Measurements from ENCODE around the gene DOCK2.
"Not testable (repeated sequence)": the region's sequence is repeated elsewhere in the genome, so short reads cannot be mapped to it uniquely, and the experiment has no call there.

The DOCK2 gene

GRCh38 chr5:169723103-169723831 lies 86.2 kb downstream of the DOCK2 start:
- Histone ChIP-seq H3K27ac (no peak overlapping the region), H3K27me3 (ENCODE audit: insufficient read depth, low read depth) (no peaks in the 10 kb centered on the region)

GRCh38 chr5:169724303-169725087 lies 87.4 kb downstream of the DOCK2 start:
- Histone ChIP-seq H3K4me2 (no peak overlapping the region), H2AFZ (ENCODE audit: low read depth) (no peak overlapping the region), H3K4me3 (IDR thresholded peaks at IDR 0.05; ENCODE audit: insufficient read depth, low read depth, low read length) (no peak overlapping the region), H3K4me1 (ENCODE audit: low read depth, poor library complexity, severe bottlenecking) (no peaks in the 10 kb centered on the region), H3K79me2 (ENCODE audit: insufficient read depth, low read depth) (no peaks in the 10 kb centered on the region), H3K9ac (no peak overlapping the region), H4K20me1 (ENCODE audit: insufficient read depth) (no peaks in the 10 kb centered on the region), H3K27ac (no peak overlapping the region), H3K27me3 (ENCODE audit: insufficient read depth, low read depth) (no peaks in the 10 kb centered on the region), H3K36me3 (ENCODE audit: insufficient read depth) (no peaks in the 10 kb centered on the region)
- TF ChIP-seq CTCF (conservative IDR thresholded peaks at IDR 0.05; ENCODE audit: low read depth, low read length): no peak

More at GRCh38 chr5:169723103-169723831, 86.2 kb downstream of the DOCK2 start:
- Histone ChIP-seq H3K79me2 (ENCODE audit: insufficient read depth, low read depth) (no peaks in the 10 kb centered on the region), H3K9ac (no peak overlapping the region), H2AFZ (ENCODE audit: low read depth) (no peak overlapping the region), H4K20me1 (ENCODE audit: insufficient read depth) (no peaks in the 10 kb centered on the region), H3K36me3 (ENCODE audit: insufficient read depth) (no peaks in the 10 kb centered on the region), H3K4me1 (ENCODE audit: low read depth, poor library complexity, severe bottlenecking) (no peaks in the 10 kb centered on the region), H3K4me3 (IDR thresholded peaks at IDR 0.05; ENCODE audit: insufficient read depth, low read depth, low read length) (no peak overlapping the region), H3K4me2 (no peak overlapping the region)
- TF ChIP-seq CTCF (conservative IDR thresholded peaks at IDR 0.05; ENCODE audit: low read depth, low read length): no peak

- H4K20me1 ChIP-seq (ENCODE audit: insufficient read depth); H3K27me3 ChIP-seq (ENCODE audit: insufficient read depth, low read depth); H2AFZ ChIP-seq (ENCODE audit: low read depth); H3K27ac ChIP-seq; H3K36me3 ChIP-seq (ENCODE audit: insufficient read depth); H3K79me2 ChIP-seq (ENCODE audit: insufficient read depth, low read depth); H3K4me1 ChIP-seq (ENCODE audit: low read depth, poor library complexity, severe bottlenecking); H3K4me2 ChIP-seq; H3K4me3 ChIP-seq (IDR thresholded peaks at IDR 0.05; ENCODE audit: insufficient read depth, low read depth, low read length); H3K9ac ChIP-seq: not testable (repeated sequence)
These were observed 88.6 kb downstream of the DOCK2 start for GRCh38 chr5:169725665-169726064.

- no peak for TF ChIP-seq CTCF (conservative IDR thresholded peaks at IDR 0.05; ENCODE audit: low read depth, low read length)
- Histone ChIP-seq H3K9ac (no peak overlapping the region), H3K4me2 (no peak overlapping the region), H3K4me3 (IDR thresholded peaks at IDR 0.05; ENCODE audit: insufficient read depth, low read depth, low read length) (no peak overlapping the region), H3K79me2 (ENCODE audit: insufficient read depth, low read depth) (no peaks in the 10 kb centered on the region), H3K36me3 (ENCODE audit: insufficient read depth) (no peaks in the 10 kb centered on the region), H3K27me3 (ENCODE audit: insufficient read depth, low read depth) (no peaks in the 10 kb centered on the region), H3K4me1 (ENCODE audit: low read depth, poor library complexity, severe bottlenecking) (no peaks in the 10 kb centered on the region), H2AFZ (ENCODE audit: low read depth) (no peak overlapping the region), H3K27ac (no peak overlapping the region), H4K20me1 (ENCODE audit: insufficient read depth) (no peaks in the 10 kb centered on the region)
These were observed 91.3 kb downstream of the DOCK2 start for GRCh38 chr5:169728418-169728817.

GRCh38 chr5:169731221-169731620 lies 94.1 kb downstream of the DOCK2 start:
- H3K27me3 ChIP-seq (ENCODE audit: insufficient read depth, low read depth): no peaks in the 10 kb centered on the region
- no peak overlapping the region for H2AFZ ChIP-seq (ENCODE audit: low read depth)
- H3K4me3 ChIP-seq (IDR thresholded peaks at IDR 0.05; ENCODE audit: insufficient read depth, low read depth, low read length): no peak overlapping the region
- no peaks in the 10 kb centered on the region for H4K20me1 ChIP-seq (ENCODE audit: insufficient read depth)
- no peaks in the 10 kb centered on the region for H3K36me3 ChIP-seq (ENCODE audit: insufficient read depth)
- no peaks in the 10 kb centered on the region for H3K4me1 ChIP-seq (ENCODE audit: low read depth, poor library complexity, severe bottlenecking)
- no peak overlapping the region for H3K4me2 ChIP-seq
- H3K9ac ChIP-seq: no peak overlapping the region
- H3K79me2 ChIP-seq (ENCODE audit: insufficient read depth, low read depth): no peaks in the 10 kb centered on the region
- no peak for TF ChIP-seq CTCF (conservative IDR thresholded peaks at IDR 0.05; ENCODE audit: low read depth, low read length)
- H3K27ac ChIP-seq: no peak overlapping the region

Measured in KMS-11 (cell line).